ENCODE measurements around the gene SLC16A3.

GRCh38 chr17:82281502-82282238 lies 52.8 kb downstream of the SLC16A3 start:
- TF ChIP-seq CTCF (IDR thresholded peaks at IDR 0.05) (no peak), EZH2 (IDR thresholded peaks at IDR 0.05; ENCODE audit: borderline replicate concordance, insufficient read depth, low read depth, low read length, poor library complexity, severe bottlenecking) (no peak)

Measured in B cell (primary cell).